ENCODE measurements around the gene KRTAP13-1.

GRCh38 chr21:30354308-30355005, 41.4 kb upstream of the KRTAP13-1 start:
- TF ChIP-seq CTCF (IDR thresholded peaks at IDR 0.05; ENCODE audit: low read depth, low read length) (no peak), EZH2phosphoT487 (IDR thresholded peaks at IDR 0.05; ENCODE audit: low read depth) (no peak)
